HG03469 (cell line): Measurements from ENCODE around the gene SERBP1.
"Not testable (repeated sequence)": the region's sequence is repeated elsewhere in the genome, so short reads cannot be mapped to it uniquely, and the experiment has no call there.

ENCODE experiments used
- ATAC-seq: cut with Tn5 transposase; IDR thresholded peaks from one replicate; pipeline ENCODE4 v1.9.1; 2021; ENCODE audit warnings: mild to moderate bottlenecking, moderate library complexity, moderate number of reproducible peaks; ENCODE audit not compliant: unreplicated experiment

The SERBP1 gene

GRCh38 chr1:67430358-67431155 lies at the start of gene SERBP1:
TSS of gene SERBP1 (minus strand) at chr1:67430402. CDS start at chr1:67430300, 102 bp downstream.
- peak; percentile 85 for ATAC-seq

DNA sequence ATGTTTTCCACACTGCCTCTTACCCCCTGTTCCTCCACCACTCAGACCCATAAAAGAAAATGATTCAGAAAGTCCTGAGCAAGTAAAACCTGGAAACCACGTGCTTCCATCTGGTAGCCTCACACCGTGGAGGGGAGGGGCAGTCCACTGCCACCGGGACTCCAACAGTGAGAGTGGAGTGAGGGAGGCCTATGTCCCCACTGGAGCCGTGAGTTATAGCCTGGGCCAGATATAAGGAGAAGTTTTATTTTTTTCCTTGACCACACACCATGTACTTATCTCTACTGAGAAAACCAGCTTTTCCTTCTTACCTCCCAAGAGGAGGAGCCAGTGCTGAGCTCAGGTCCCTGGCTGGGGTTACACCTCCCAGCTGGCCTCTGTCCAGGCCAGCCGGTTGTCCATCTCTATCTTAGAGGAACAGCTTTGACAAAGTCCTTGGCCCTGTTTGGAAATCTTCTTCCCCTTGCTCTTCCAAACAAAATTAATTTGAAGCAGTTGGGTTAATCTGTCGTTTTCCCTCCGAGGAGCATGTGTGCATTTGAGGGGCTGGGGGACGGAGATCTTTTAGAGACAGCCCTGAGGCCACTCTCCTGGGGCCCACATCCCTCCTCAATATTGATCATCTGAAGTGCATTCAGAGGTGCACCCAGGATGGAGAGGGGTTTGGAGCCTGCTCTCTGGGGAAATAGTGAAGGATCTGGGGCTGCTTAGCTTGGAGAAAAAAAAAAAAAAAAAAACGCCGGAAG lies 49.1 kb upstream of the SERBP1 start:
- ATAC-seq, result no peak

DNA sequence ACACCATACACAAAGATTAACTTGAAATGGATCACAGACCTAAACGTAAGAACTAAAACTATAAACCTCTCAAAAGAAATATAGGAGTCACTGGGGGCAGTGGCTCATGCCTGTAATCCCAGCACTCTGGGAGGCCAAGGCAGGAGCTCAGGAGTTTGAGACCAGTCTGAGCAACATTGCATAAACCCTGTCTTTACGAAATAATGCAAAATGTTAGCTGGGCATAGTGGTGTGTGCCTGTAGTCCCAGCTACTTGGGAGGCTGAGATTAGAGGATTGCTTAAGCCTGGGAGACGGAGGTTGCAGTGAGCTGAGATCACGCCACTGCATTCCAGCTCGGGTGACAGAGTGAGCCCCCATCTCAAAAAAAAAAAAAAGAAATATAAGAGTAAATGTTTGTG lies 46.7 kb upstream of the SERBP1 start:
- no peak for ATAC-seq

DNA sequence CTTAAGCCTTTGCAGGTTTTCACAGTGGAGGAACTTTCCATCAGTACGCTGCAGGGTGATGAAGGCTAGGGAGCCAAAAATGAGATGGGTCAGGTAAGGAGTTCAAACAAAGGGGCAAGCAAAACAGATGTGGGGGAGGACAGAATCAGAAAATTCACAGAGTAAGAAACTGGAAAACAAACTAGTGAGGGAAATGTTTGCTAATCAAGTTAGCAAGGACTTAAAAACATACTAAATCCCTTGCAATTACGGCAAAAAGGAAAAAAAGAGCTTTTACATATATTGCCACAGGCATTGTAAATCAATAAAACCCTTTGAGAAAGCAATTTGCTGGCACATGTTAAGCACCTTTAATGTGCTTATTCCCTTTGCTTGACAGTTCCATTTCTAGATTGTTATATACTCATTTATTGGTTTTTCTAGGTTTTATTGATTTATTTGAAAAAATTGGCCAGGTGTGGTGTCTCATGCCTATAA lies 45.8 kb upstream of the SERBP1 start:
- ATAC-seq, result no peak

DNA sequence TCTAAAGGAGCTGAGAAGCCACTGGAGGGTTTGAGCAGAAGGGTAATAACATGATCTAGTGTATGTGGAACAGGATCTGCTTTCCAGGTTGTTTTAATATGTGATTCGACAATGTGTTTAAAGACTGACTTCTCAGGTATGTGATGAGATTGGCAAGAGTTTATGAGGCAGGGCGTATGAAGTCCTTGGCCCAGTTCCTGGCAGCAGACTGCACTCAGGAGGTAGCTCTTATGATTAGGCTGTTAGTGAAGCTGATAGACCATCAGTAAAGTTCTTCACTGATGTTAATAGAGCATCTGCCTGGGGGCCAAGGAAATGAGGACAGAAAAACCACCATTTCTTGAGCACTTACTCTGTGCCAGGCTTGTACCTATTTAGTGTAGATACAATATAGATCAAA lies 41.9 kb upstream of the SERBP1 start:
- no peak for ATAC-seq

- ATAC-seq, result no peak
These were observed 39.2 kb upstream of the SERBP1 start for GRCh38 chr1:67469431-67469830.

- no peak for ATAC-seq
These were observed 38.0 kb upstream of the SERBP1 start for GRCh38 chr1:67468066-67468718.

DNA sequence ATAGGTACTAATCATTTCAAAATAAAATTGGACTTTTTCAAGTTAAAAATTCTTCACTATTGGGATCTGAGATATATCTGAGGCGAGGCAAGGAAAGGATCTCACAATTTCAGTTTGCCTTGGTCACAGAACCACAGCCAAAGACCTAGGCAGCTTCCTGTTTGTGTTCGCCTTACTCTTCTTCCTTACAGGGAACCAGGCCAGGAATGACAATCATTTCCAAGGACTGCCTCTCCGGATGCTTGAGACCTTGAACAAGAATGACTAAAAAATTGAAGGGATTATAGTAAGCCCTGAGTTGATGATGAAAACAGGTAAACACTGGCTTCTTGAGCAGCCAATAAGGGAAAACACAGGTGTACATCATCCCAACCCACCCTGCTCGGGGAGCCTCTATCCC lies 35.2 kb upstream of the SERBP1 start:
- no peak for ATAC-seq

DNA sequence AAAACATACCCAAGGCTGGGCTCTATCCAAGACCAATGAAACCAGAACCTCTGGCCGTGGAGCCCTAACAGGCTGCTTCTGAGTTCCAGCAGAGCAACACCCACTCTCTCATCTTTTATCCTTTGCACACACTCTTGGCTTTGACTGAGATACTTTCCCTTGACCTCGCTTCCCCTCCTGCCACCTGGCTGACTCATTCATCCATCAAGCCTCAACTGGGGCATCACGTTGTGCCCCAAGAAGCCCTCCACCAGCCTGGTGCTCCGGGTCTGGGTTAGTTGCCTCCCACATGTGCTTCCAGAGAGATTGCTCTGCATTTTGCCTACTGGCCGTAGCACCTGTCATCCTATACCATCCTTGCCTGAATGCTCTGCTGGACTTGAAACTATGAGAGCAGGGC lies 34.5 kb upstream of the SERBP1 start:
- no peak for ATAC-seq

GRCh38 chr1:67464058-67464457 lies 33.9 kb upstream of the SERBP1 start:
- ATAC-seq, result no peak

- no peak for ATAC-seq
These were observed 33.2 kb upstream of the SERBP1 start for GRCh38 chr1:67463298-67463955.

- no peak for ATAC-seq
These were observed 30.7 kb upstream of the SERBP1 start for GRCh38 chr1:67460676-67461500.

- ATAC-seq, result no peak
These were observed 28.9 kb upstream of the SERBP1 start for GRCh38 chr1:67459068-67459467.

GRCh38 chr1:67458663-67459062 lies 28.5 kb upstream of the SERBP1 start:
- ATAC-seq, result no peak

GRCh38 chr1:67457247-67457646 lies 27.0 kb upstream of the SERBP1 start:
- no peak for ATAC-seq

DNA sequence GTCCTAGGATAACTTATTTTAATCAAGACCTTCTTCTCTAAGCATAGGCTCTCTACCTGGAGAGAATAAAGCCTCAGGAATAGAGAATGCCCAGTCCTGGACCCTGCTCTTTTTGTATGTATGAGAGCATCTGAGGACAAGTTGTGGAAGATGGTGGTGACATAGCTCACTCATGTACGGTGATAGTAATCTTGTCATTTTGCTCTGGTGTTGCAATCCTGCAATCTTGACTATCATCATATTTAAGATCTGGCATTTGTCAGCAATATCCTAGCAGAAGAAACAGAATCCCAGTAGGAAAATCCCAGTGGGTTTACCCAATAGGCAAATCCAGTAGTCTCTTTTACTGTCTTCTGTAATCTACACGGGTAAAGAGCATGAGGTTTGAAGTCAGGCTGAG lies 21.6 kb upstream of the SERBP1 start:
- no peak for ATAC-seq

DNA sequence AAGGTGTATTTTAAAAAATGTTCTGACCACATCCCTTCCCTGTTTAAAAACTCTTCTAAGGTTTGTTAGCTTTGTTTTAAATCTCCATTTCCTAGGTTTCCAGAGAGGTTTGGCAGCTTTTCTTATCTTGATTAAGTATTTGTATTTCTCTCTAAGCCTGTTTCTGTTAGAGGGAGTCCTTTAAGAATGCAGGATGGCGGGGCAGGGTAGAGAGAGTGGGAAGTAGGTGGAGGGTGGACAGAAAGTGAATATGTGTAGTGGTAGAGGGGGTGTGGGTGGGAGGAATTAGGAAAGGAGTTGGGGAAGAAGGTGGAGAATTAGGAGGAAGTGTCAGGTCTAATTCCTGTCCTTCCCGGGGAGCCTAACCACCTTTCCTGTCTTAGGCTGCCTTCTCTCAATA lies 21.2 kb upstream of the SERBP1 start:
- no peak for ATAC-seq

DNA sequence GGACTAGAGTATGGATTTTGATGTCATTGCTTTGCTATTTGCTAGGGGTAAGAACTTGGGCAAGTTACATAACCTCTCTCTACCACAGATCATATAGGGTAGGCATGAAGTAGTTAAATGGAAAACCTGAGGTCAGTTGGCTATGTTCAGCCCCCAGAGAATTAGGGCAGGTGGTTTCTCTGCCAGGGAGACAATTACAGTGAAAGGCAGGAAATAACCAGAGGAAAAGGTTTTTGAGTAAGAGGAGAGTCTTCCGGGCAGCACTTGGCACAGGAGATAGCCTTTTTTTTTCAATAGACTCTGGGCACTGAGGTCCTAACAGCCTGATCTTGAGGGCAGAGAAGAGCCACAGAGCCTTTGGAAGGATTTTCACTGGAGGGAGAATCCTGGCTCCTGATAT lies 16.7 kb upstream of the SERBP1 start:
- ATAC-seq, result no peak

- ATAC-seq, result not testable (repeated sequence)
These were observed 15.8 kb upstream of the SERBP1 start for GRCh38 chr1:67446014-67446413.

DNA sequence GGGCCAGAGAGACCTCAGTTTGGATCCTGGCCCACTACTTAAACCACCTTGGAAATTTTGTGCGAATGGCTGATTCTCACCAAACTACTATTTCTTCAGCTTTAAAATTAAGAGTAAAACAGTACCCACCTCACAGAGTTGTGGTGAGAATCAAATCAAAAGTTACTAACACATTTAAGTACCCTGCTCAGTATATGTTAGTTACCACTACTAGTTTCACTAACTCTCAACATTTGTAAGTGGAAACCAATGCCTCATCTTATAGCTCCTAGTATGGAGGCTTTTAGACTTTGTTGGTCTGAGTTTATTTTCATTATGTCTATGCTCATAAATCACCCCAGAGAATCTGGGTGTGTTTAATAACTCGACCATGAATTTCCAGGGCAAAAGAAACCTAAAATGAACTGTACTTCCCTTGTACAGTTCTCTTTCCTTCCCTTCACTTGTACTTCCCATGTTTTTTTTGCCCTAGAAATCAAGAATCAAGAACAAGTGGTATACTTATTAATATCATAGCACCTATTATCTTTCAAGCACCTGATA lies 11.6 kb upstream of the SERBP1 start:
- ATAC-seq, result no peak
